ENCODE measurements around the gene TSEN2.

DNA sequence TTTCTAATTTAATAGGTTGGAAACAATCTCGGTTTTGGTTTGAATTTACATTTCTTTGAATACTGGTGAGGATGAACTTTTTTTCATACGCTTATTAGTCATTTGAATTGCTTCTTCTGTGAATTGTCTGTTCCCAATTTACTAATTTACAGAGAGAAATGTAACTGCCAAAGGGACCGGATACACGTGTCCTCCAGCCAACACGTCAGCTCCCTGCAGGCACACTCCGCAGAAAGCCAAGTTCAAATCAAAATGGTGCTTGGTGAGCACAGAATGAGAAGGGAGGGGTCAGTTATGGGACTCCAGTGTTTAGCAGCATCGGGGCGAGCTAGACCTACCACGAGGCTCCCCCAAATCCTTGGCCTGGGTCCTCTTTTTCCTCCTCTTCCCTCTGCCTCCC, 10.8 kb upstream of the TSEN2 start:
- TF ChIP-seq POLR2A (IDR thresholded peaks at IDR 0.05): no peak
- TF ChIP-seq, protein P1, sequence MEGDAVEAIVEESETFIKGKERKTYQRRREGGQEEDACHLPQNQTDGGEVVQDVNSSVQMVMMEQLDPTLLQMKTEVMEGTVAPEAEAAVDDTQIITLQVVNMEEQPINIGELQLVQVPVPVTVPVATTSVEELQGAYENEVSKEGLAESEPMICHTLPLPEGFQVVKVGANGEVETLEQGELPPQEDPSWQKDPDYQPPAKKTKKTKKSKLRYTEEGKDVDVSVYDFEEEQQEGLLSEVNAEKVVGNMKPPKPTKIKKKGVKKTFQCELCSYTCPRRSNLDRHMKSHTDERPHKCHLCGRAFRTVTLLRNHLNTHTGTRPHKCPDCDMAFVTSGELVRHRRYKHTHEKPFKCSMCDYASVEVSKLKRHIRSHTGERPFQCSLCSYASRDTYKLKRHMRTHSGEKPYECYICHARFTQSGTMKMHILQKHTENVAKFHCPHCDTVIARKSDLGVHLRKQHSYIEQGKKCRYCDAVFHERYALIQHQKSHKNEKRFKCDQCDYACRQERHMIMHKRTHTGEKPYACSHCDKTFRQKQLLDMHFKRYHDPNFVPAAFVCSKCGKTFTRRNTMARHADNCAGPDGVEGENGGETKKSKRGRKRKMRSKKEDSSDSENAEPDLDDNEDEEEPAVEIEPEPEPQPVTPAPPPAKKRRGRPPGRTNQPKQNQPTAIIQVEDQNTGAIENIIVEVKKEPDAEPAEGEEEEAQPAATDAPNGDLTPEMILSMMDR (IDR thresholded peaks at IDR 0.05): no peak
